ENCODE results near the gene THBS4.
"Not testable (repeated sequence)": the region's sequence is repeated elsewhere in the genome, so short reads cannot be mapped to it uniquely, and the experiment has no call there.

THBS4 gene

DNA sequence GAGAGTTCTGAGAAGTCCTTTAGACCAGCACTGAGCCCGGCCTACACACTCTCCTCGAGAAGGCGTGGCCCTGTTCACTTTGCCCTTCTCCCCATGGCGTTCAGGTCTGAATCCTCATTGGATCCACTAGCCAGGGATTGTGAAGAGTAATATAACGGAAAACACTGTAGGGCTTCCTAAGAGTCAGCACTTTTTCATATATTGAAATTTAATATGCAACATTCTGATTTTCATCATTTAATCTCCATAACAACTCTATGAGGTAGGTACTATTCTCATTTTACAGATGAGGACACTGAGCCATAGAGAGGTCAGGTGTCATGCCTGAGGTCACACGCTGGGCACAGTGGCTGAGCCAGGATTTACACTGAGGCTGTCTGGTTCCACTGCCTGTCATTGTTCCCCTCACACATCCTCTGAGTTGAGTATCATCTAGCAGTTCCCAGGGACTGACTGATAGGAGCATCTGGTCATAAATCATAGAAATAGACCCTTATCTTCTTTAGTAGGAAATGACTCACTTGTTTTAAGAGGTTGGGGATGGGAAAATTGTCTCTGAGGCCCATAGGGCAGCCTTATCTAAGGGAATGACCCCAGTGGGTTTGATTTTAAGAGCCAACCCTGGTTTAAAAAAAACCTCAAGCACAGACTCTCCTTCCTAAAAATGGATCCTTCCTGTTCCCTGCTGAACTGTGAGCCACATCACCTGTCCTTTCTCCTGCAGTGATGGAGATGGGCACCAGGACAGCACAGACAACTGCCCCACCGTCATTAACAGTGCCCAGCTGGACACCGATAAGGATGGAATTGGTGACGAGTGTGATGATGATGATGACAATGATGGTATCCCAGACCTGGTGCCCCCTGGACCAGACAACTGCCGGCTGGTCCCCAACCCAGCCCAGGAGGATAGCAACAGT lies 41.2 kb downstream of the THBS4 start:
- DNase-seq (ENCODE audit: low read depth), result no peak

DNA sequence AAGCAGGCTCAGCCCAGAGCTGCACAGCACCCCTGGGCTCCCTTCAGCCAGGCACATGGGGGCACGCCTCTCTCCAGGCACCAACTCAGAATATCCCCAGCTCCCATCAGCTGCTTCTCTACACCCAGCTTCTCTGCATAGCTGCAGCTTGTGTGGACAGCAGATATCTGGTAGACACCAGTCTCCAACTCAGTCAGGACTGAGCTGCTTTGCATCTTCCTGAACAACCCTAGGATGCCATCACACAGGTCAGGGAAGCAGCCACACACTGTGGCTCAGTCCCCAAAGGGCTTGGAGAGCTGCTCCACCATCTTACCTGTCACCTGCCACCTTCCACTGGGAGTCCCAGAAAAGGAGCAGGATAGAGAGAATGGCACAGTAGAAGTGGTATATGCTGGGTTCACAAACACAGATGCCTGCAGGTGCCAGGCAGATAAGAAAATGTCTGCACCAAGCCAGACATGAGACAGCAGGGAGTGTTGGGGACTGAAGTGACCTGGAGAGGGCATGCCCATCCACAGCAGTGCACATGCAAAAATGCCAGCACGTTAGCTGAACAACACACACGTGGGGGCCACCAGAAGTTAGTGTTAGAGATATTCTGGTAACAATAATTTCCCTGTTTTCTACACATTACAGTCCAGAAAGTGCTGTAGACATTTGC lies 42.0 kb downstream of the THBS4 start:
- DNase-seq (ENCODE audit: low read depth), result no peak

GRCh38 chr5:80078921-80079320 lies 43.8 kb downstream of the THBS4 start:
- no peak for DNase-seq (ENCODE audit: low read depth)

DNA sequence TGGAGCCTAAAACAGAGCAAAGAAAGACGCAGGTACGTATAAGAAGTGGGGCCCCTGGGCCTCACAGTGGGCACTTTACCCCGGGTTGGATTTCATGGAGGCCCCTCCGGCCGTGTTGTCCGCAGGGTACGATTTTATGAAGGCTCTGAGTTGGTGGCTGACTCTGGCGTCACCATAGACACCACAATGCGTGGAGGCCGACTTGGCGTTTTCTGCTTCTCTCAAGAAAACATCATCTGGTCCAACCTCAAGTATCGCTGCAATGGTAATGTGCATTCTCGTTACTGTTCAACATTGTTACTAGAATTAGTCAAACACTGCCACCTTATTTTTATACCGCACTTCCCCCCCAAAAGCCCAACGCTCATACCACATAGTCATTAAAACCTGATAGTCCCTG lies 47.1 kb downstream of the THBS4 start:
- no peak for DNase-seq (ENCODE audit: low read depth)

DNA sequence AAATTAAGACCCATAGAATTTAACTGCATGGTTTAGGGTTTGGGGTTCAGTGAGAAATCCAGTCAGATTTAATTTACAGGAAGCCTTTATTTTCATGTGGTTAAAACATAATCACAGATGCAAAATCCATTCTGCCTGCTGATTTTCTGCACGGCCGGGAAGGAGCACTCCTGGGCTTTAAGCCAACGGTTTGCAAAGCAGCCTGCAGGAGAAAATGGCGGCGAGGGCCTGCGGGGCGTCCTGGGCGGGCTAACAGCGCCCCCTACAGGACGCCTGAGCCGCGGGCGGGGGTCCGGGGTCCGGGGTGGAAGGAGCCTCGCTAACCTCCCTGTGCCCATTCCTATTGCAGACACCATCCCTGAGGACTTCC lies 47.6 kb downstream of the THBS4 start:
- peak; percentile 76 for DNase-seq (ENCODE audit: low read depth)

DNA sequence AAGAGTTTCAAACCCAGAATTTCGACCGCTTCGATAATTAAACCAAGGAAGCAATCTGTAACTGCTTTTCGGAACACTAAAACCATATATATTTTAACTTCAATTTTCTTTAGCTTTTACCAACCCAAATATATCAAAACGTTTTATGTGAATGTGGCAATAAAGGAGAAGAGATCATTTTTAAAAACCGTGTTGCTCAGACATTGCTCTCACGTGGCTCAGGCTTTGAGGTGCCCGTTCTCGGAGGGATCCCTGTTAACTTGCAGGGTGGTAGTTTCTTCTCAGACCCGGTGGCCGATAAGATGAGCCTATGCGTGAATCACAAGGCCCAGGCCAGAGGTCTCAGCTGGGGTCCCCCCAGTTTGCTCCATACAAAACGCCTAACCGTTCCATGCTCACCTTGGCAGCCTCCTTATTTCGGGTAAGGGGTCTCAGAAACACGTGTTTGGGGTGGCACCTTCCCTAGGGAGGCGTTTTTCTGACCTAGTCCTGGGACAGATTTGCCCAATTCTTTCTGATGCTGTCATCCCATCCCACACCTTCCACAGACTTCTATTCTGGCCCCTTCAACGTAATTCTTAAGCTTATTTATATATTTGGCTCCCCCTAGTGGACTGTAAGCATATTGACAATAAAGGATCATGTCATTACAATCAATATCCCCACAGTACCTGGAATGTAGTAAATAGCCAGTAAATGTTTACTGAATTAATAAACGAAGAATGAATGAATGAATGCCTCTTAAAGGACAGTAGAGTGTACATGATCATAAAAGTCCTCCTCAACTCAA lies 48.1 kb downstream of the THBS4 start:
- peak; percentile 69 for DNase-seq (ENCODE audit: low read depth)

- DNase-seq (ENCODE audit: low read depth), result no peak
Observed at GRCh38 chr5:80090884-80091166, 55.7 kb downstream of the THBS4 start.

DNA sequence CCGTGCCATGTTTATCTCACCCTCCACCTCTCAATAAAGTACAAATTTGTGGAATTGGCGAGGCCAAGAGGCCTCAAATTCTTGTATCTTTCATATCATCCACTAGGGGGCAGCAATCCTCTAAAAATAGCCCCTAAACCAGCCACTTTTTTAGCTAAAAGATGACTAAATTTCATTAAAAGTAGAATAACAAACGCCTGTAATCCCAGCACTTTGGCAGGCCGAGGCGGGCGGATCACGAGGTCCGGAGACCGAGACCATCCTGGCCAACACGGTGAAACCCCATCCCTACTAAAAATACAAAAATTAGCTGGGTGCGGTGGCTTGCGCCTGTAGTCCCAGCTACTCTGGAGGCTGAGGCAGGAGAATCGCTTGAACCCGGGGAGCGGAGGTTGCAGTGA lies 56.6 kb downstream of the THBS4 start:
- DNase-seq (ENCODE audit: low read depth), result peak; percentile 53

GRCh38 chr5:80092486-80093107 lies 57.4 kb downstream of the THBS4 start:
- no peak for DNase-seq (ENCODE audit: low read depth)

- DNase-seq (ENCODE audit: low read depth), result no peak
Observed at GRCh38 chr5:80093796-80094195, 58.6 kb downstream of the THBS4 start.

DNA sequence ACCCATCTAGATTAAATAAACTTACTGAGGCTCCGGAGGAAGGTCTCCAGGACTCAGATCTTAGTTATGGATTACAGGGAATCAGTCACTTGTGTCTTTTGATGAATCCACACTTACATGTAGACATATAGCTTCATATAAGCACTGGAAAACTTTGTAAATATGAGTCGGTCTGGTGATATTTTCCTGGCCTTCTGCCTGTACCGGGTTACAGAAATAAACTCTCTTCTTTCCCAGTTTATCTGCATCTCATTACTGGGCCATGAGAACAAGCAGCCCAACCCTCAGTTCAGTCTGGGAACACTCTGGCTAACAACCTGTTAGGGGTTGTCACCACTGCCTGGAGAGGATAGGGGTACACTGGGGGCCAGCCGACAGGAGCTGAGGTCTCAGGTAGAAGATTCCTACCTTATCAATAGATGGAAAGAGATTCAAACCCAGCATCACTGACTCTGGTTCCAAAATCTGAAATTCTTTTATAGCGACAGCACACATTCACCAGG lies 59.1 kb downstream of the THBS4 start:
- DNase-seq (ENCODE audit: low read depth), result no peak

DNA sequence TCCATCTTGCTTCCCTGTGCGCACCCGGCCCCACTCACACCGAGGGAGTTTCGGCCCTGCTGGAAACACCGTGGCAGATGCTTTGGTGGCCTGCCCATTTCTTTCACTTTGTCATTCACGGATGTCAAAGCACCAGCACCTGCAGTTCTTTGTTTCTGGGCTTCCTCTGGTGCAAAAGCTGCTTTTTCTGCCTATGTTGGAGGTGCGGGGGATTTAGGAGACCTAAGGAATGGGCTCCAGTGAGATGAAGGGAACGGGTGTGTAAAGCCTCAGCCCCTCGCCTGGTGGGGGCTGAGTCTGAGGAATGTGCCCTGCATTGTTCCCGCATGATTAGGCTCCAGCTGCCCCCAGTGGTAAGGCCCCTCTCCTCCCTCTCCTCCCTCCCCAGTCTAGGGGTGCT lies 62.3 kb downstream of the THBS4 start:
- no peak for DNase-seq (ENCODE audit: low read depth)

GRCh38 chr5:80101993-80102392 lies 66.8 kb downstream of the THBS4 start:
- DNase-seq (ENCODE audit: low read depth), result no peak

GRCh38 chr5:80103371-80103770 lies 68.2 kb downstream of the THBS4 start:
- no peak for DNase-seq (ENCODE audit: low read depth)

DNA sequence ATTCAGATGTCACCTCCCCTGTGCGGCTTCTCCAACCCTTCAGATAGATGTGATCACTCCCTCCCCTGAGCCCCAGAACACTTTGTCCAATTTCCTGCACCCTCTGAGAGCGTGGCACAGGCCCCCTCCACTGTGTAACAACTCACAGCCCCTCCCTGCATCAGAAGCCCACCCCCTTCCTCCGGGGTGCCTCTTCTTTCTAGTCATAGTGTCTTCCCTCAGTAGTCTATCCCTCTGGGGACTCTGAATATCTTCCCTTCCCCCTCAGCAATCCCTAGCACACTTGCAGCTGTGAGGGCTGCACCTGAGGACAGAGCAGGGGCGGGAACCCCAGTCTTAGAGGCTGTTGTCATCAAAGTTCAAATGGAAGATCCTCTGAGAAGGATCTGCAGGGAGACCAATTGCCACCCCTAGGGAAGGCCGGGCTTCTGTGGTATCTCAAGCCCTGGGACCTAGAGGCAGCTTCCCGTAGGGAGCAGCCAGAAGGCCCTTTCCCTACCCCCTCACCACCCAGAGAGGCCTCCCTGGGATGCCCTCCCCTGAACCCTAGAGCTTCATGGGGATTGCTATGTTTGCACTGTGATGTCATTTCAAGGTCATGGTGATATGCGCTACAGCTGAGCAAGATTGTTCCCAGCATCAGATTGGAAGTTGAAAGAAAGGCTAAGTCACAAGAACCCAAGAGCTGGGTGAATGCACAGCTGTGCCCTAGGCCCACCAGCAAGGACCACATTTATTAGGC lies 70.7 kb downstream of the THBS4 start:
- no peak for DNase-seq (ENCODE audit: low read depth)

DNA sequence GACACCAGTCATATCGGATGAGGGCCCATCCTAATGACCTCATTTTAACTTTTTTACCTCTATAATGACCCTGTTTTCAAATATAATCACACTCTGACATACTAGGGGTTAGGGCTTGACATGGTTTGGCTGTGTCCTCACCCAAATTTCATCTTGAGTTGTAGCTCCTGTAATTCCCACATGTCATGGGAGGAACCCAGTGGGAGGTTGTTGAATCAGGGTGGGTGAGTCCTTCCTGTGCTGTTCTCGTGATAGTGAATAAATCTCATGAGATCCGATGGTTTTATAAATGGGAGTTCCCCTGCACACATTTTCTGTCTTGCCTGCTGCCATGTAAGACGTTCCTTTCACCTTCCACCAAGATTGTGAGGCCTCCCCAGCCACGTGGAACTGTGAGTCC lies 71.8 kb downstream of the THBS4 start:
- no peak for DNase-seq (ENCODE audit: low read depth)

GRCh38 chr5:80109646-80110478 lies 74.7 kb downstream of the THBS4 start:
- DNase-seq (ENCODE audit: low read depth), result no peak

GRCh38 chr5:80111376-80111990 lies 76.3 kb downstream of the THBS4 start:
- not testable (repeated sequence) for DNase-seq (ENCODE audit: low read depth)

GRCh38 chr5:80114860-80115259 lies 79.7 kb downstream of the THBS4 start:
- no peak for DNase-seq (ENCODE audit: low read depth)

- no peak for DNase-seq (ENCODE audit: low read depth)
Observed at GRCh38 chr5:80116000-80116399, 80.9 kb downstream of the THBS4 start.
